ENCODE measurements around the gene ACTR5. TPM values are rescaled to one million over a fixed set of nuclear protein-coding genes. Genes with fewer than 3 reads are reported as not detected.

The ACTR5 gene
- 15.9 TPM for total RNA-seq

DNA sequence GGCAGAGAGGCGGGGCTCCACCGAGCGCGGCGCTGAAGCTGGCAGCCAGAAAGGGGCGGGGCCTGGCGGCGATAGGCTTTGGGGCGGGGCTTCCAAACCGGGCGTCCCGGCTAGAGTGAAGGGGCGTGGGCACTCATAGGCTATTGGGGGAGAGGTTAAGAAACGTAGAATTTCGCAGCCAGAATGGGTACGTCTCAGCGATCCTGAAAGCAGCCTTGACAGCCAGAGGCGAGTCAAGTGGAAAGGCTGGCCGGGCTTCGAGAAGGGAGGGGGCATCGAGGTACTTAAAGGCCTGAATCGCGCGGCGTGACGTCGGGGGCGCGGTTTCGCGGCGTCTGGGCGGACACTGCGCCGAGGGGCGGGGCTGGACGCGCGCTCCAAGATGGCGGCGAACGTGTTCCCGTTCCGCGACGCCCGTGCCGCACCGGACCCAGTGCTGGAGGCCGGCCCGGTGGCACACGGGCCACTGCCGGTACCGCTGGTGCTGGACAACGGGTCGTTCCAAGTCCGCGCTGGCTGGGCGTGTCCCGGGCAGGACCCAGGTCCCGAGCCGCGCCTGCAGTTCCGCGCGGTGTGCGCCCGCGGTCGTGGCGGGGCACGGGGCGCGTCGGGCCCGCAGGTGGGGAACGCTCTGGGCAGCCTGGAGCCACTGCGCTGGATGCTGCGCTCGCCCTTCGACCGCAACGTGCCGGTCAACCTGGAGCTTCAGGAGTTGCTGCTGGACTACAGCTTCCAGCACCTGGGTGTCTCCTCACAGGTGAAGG, at the start of gene ACTR5:
Gene ACTR5 (plus strand): TSS at position 364 of the 764 bp plus-strand sequence. CDS start 19 bp downstream, at position 383.

DNA sequence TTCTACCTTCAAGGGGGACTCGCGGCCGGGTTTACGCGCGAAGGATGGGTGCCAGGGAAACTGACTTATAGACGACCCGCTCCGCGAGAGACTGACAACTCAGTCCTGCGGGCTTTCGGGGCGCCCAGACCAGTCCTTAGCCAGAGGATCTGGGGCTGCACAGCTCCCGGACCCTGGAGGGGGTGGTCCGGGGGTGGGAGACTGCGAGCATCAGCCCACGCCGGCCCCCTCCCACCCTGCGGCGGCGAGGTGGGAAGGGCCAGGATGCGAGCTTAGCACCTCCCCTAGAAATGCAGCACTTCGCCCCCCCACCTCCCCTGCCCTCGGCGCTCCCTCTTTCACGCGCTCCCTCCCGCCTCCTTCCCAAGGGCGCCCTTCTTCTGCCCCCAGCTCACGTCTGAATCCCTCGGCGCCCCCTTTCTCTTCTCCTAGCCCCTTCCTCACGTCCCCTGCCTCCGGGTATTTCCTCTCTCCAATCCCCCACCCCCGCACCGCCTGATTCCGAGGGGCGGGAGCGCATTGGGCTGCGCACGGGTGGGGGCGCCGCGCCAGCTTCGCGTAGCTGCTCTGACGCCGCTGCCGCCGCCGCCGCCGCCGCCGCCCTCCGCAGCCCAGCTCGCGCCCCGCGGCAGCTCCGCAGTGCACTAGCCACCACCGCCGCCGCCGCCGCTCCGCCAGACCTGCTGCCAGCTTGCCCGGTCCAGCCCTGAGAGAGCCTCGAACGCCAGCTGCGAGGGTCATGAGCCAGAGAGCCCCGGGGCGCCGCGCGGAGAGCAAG, 24.2 kb upstream of the ACTR5 start, which contains the start of gene SLC32A1:
Gene SLC32A1 (plus strand): TSS at position 639 of the 778 bp plus-strand sequence. CDS start 239 bp downstream, outside the sequence.

DNA sequence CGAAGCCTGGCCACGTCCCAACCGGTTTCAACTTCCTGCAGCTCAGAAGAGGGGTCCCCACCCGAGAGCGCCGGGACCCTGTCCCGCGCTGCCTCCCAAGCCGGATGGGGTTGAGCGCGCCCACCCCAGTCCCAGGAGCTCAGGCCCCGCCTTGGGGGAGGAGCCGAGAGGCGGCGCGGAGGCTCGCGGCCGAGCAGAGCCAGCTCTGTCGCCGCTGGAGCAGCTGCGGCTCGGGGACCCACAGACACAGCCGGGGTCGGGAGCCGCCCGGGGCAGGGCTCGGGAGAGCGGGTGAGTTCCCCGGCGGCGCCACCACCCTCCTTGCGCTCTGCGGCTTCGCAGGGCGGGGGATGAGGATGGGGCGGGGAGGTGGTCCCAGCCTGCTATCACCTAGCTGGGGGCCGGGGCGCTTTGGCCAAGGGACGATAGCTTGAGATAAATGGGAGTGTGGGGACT, 57.3 kb downstream of the ACTR5 start, which contains the start of gene PPP1R16B:
Gene PPP1R16B (plus strand): TSS at position 196 of the 456 bp plus-strand sequence. CDS start 30,229 bp downstream, outside the sequence.

Other genes with a start within 250 kb of the ACTR5 start
- gene ADIG, start 167.3 kb upstream of the ACTR5 start, total RNA-seq, result not detected
- gene ARHGAP40, start 146.7 kb upstream of the ACTR5 start, total RNA-seq, result 0.16 TPM
- 8.2 TPM for gene SLC32A1, start 24.0 kb upstream of the ACTR5 start, total RNA-seq
- 7.5 TPM for gene PPP1R16B, start 57.2 kb downstream of the ACTR5 start, total RNA-seq
- 6.3 TPM for gene FAM83D, start 178.0 kb downstream of the ACTR5 start, total RNA-seq
- 22.5 TPM for gene DHX35, start 213.9 kb downstream of the ACTR5 start, total RNA-seq

All from camera-type eye (tissue), 1 donor.